HG03469 (cell line): ENCODE results near the gene KCNN1.
"Not testable (repeated sequence)": the region's sequence is repeated elsewhere in the genome, so short reads cannot be mapped to it uniquely, and the experiment has no call there.

Experiments used
- ATAC-seq: cut with Tn5 transposase; IDR thresholded peaks from one replicate; pipeline ENCODE4 v1.9.1; 2021; ENCODE audit warnings: mild to moderate bottlenecking, moderate library complexity, moderate number of reproducible peaks; ENCODE audit not compliant: unreplicated experiment

KCNN1 gene

GRCh38 chr19:17999684-18000479, 33.0 kb downstream of the KCNN1 start:
- no peak for ATAC-seq

DNA sequence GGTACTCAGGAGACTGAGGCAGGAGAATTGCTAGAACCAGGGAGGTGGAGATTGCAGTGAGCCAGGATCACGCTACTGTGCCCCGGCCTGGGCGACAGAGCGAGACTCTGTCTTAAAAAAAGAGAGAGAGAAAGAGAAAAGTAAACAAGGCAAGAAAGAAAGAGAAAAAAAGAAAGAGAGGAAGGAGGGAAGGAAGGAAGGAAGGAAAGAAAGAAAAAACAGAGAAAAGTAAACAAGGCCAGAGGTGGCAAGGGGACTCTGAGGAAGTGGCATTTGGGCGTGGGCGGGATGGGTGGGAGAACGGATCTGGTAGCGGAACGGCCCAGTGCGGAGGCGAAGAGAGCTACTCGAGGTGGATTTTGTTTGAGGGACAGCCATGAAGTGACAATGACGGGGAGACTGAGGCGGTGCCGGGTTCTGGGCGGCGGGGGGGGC, 33.6 kb downstream of the KCNN1 start:
- no peak for ATAC-seq

GRCh38 chr19:18000915-18001776, 34.2 kb downstream of the KCNN1 start:
- no peak for ATAC-seq

GRCh38 chr19:18001777-18002345, 35.0 kb downstream of the KCNN1 start:
- no peak for ATAC-seq

GRCh38 chr19:18002347-18002850, 35.5 kb downstream of the KCNN1 start:
- no peak for ATAC-seq

GRCh38 chr19:18005750-18006149, 38.8 kb downstream of the KCNN1 start:
- not testable (repeated sequence) for ATAC-seq

GRCh38 chr19:18007044-18007916, 40.4 kb downstream of the KCNN1 start:
- ATAC-seq, result peak; percentile 32

- ATAC-seq, result no peak
Observed at GRCh38 chr19:18007917-18008673, 41.2 kb downstream of the KCNN1 start, which contains the start of gene ARRDC2. TSS of gene ARRDC2 (plus strand) at chr19:18008170. CDS start at chr19:18008311, 141 bp downstream.

- no peak for ATAC-seq
Observed at GRCh38 chr19:18008814-18009213, 41.9 kb downstream of the KCNN1 start.

DNA sequence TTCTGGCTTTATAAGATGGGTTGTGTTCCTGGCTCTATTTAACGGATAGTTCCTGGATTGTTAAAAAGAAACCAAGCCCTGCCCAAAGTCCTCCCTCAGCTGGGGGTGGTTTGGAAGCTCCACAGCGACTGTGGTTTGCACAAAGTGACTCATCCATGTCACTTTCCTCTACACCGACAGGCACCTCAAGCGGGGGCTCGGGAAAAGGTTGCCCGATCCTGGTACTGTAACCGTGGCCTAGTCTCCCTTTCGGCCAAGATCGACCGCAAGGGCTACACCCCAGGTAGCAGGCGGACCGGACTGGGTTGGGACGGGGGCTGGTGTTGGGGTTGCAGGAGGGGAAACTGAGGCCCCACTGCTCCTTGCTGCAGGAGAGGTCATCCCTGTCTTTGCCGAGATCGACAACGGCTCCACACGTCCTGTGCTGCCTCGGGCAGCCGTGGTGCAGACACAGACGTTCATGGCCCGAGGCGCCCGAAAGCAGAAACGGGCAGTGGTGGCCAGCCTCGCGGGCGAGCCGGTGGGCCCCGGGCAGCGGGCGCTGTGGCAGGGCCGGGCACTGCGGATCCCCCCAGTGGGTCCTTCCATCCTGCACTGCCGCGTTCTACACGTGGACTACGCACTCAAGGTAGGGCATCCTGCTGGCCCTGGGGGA, 42.6 kb downstream of the KCNN1 start:
- ATAC-seq, result no peak

DNA sequence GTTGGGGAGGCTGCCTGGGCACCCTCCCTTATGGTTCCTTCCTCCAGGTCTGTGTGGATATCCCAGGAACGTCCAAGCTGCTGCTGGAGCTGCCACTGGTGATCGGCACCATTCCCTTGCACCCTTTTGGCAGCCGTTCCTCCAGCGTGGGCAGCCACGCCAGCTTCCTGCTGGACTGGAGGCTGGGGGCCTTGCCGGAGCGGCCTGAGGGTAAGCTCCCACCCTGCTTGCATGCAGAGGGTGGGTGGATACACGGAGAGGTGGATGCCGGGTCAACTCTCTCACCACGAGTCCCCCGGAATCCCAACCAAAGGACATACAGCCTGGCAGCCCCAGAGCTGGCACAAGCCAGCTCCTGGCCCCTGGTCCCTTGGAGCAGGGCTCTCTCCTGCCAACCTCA, 43.2 kb downstream of the KCNN1 start:
- ATAC-seq, result no peak

DNA sequence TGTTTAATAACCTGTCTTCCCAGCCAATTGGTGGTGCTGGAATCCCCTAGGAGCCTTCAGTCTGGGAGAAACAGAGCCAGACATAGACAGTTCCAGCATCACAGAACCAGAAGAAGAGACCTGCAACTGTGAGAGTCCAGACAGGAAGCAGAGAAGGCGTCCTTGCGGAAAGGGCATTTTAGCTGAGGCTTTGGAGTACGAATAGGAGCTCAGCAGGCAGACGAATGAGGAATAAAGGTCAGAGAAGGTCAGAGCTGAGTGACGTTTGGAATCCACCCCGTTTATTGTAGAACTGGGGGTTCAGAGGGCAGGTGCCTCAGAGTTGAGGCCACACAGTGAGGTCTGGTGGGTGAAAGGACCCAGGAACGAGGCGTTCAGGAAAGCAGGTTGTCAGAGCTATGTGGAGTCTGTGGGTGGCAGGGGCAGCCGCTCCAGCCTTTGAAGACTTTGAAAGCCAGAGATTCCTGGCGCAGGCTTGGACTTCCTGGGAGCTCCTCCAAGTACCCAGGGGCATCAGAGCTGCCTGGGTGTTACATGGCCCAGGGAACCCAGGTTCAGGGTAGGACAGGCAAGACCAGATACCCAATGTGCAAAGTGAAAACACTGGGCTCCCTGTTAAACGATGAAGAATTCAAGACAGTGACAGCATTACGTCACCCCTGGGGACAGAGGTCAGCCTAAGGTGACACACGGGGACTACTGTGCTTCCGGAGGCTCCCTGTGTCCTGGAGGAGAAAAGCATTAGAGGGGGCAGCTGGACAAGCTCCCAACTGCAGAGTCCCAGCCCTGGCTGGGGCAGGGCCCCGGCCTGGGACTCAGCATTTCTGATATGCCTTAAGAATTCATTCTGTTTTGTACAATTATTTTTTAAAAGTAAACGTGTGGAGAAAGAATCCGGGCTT, 46.6 kb downstream of the KCNN1 start:
- ATAC-seq, result no peak

GRCh38 chr19:18014197-18014596, 47.3 kb downstream of the KCNN1 start:
- no peak for ATAC-seq

DNA sequence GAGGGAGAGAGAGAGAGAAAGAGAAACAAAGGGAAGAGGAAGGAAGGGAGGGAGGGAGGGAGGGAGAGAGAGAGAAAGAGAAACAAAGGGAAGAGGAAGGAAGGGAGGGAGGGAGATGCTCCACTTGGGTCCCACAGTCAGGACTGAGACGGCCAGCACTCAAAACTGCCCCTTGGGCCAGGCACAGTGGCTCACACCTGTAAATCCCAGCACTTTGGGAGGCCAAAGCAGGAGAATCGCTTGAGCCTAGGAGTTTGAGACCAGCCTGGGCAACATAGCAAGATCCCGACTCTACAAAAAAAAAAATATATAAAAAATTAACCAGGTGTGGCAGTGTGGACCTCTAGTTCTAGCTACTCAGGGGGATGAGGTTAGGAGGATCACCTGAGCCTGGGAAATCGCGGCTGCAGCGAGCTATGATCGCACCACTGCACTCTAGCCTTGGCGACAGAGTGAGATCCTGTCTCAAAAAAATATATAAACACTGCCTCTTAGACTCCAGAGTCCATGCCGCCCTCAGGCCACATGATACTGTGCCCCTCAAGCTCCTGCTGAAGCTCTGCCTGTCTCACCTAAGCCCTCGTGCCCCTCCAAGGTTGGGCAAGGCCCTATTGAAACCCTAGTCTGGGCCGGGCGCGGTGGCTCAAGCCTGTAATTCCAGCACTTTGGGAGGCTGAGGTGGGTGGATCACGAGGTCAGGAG, 49.5 kb downstream of the KCNN1 start:
- no peak for ATAC-seq

- ATAC-seq, result no peak
Observed at GRCh38 chr19:18017275-18018083, 50.6 kb downstream of the KCNN1 start.

- no peak for ATAC-seq
Observed at GRCh38 chr19:18020212-18021085, 53.5 kb downstream of the KCNN1 start.
